ENCODE results near the gene DOCK1. TPM values are rescaled to one million over a fixed set of nuclear protein-coding genes. Genes with fewer than 3 reads are reported as not detected.

Gene DOCK1
- total and polyA plus RNA-seq, 2 donors (not counting 1 experiment from before 2014, with no cell fraction given), result 20.5 to 91.0 TPM

GRCh38 chr10:127055263-127055662 lies 150.0 kb downstream of the DOCK1 start:
- Histone ChIP-seq H3K27ac (ENCODE audit: insufficient read depth, low read length) (no peak overlapping the region), H3K9ac (ENCODE audit: insufficient read depth, low read length) (no peak overlapping the region), H3K79me2 (ENCODE audit: control insufficient read depth, insufficient read depth, low read length) (no peaks in the 10 kb centered on the region), H3K36me3 (ENCODE audit: control insufficient read depth, insufficient read depth, low read length) (peaks cover 7% of the 10 kb centered on the region), H2AFZ (ENCODE audit: low read length) (no peak overlapping the region), H3K4me2 (ENCODE audit: extremely low read depth, insufficient read depth, low read length) (no peak overlapping the region), H3K27me3 (ENCODE audit: control insufficient read depth, insufficient read depth, low read length) (no peaks in the 10 kb centered on the region), H3K4me3 (replicated peaks in 1 of 4; ENCODE audit: control extremely low read depth in 1 of 4, insufficient read depth in 1 of 4, low read depth in 3 of 4, low read length in 4 of 4) (no peak overlapping the region), H3K4me1 (ENCODE audit: control insufficient read depth, extremely low read depth, insufficient read depth, low read length) (no peaks in the 10 kb centered on the region), H3K9me3 (ENCODE audit: control insufficient read depth, insufficient read depth, low read depth, low read length) (no peaks in the 10 kb centered on the region), H4K20me1 (ENCODE audit: control insufficient read depth, extremely low read depth, insufficient read depth, low read length) (no peaks in the 10 kb centered on the region)
- TF ChIP-seq CTCF (conservative IDR thresholded peaks at IDR 0.05 in 1 of 2, IDR thresholded peaks at IDR 0.05 in 1 of 2; ENCODE audit: low read depth in 1 of 2, low read length in 2 of 2) (no peak), EZH2 (IDR thresholded peaks at IDR 0.05; ENCODE audit: low read length, missing control alignments) (no peak)
- DNase-seq (ENCODE audit: low read depth in 2 of 2), result no peak

GRCh38 chr10:127059314-127059713 lies 154.1 kb downstream of the DOCK1 start:
- Histone ChIP-seq H4K20me1 (ENCODE audit: control insufficient read depth, extremely low read depth, insufficient read depth, low read length) (no peaks in the 10 kb centered on the region), H3K27ac (ENCODE audit: insufficient read depth, low read length) (no peak overlapping the region), H3K9me3 (ENCODE audit: control insufficient read depth, insufficient read depth, low read depth, low read length) (no peaks in the 10 kb centered on the region), H3K4me3 (replicated peaks in 1 of 4; ENCODE audit: control extremely low read depth in 1 of 4, insufficient read depth in 1 of 4, low read depth in 3 of 4, low read length in 4 of 4) (no peak overlapping the region), H3K36me3 (ENCODE audit: control insufficient read depth, insufficient read depth, low read length) (peaks cover 3% of the 10 kb centered on the region), H3K79me2 (ENCODE audit: control insufficient read depth, insufficient read depth, low read length) (no peaks in the 10 kb centered on the region), H3K4me2 (ENCODE audit: extremely low read depth, insufficient read depth, low read length) (no peak overlapping the region), H3K9ac (ENCODE audit: insufficient read depth, low read length) (no peak overlapping the region), H3K4me1 (ENCODE audit: control insufficient read depth, extremely low read depth, insufficient read depth, low read length) (no peaks in the 10 kb centered on the region), H2AFZ (ENCODE audit: low read length) (no peak overlapping the region), H3K27me3 (ENCODE audit: control insufficient read depth, insufficient read depth, low read length) (no peaks in the 10 kb centered on the region)
- DNase-seq (ENCODE audit: low read depth in 2 of 2), result no peak
- no peak for TF ChIP-seq EZH2 (IDR thresholded peaks at IDR 0.05; ENCODE audit: low read length, missing control alignments)
- TF ChIP-seq CTCF (conservative IDR thresholded peaks at IDR 0.05 in 1 of 2, IDR thresholded peaks at IDR 0.05 in 1 of 2; ENCODE audit: low read depth in 1 of 2, low read length in 2 of 2), result no peak

GRCh38 chr10:127063762-127064161 lies 158.5 kb downstream of the DOCK1 start:
- TF ChIP-seq EZH2 (IDR thresholded peaks at IDR 0.05; ENCODE audit: low read length, missing control alignments) (no peak), CTCF (conservative IDR thresholded peaks at IDR 0.05 in 1 of 2, IDR thresholded peaks at IDR 0.05 in 1 of 2; ENCODE audit: low read depth in 1 of 2, low read length in 2 of 2) (no peak)

More at GRCh38 chr10:127063762-127064161, 158.5 kb downstream of the DOCK1 start:
- Histone ChIP-seq H4K20me1 (ENCODE audit: control insufficient read depth, extremely low read depth, insufficient read depth, low read length) (no peaks in the 10 kb centered on the region), H2AFZ (ENCODE audit: low read length) (no peak overlapping the region), H3K27me3 (ENCODE audit: control insufficient read depth, insufficient read depth, low read length) (no peaks in the 10 kb centered on the region), H3K79me2 (ENCODE audit: control insufficient read depth, insufficient read depth, low read length) (no peaks in the 10 kb centered on the region), H3K4me3 (replicated peaks in 1 of 4; ENCODE audit: control extremely low read depth in 1 of 4, insufficient read depth in 1 of 4, low read depth in 3 of 4, low read length in 4 of 4) (no peak overlapping the region), H3K4me2 (ENCODE audit: extremely low read depth, insufficient read depth, low read length) (no peak overlapping the region), H3K4me1 (ENCODE audit: control insufficient read depth, extremely low read depth, insufficient read depth, low read length) (no peaks in the 10 kb centered on the region), H3K36me3 (ENCODE audit: control insufficient read depth, insufficient read depth, low read length) (peaks cover 3% of the 10 kb centered on the region), H3K9ac (ENCODE audit: insufficient read depth, low read length) (no peak overlapping the region), H3K27ac (ENCODE audit: insufficient read depth, low read length) (no peak overlapping the region), H3K9me3 (ENCODE audit: control insufficient read depth, insufficient read depth, low read depth, low read length) (no peaks in the 10 kb centered on the region)
- DNase-seq (ENCODE audit: low read depth in 2 of 2), result no peak

Measured in fibroblast of lung (primary cell).